ENCODE results near the gene TRAPPC11.
"Not testable (repeated sequence)": the region's sequence is repeated elsewhere in the genome, so short reads cannot be mapped to it uniquely, and the experiment has no call there.

The TRAPPC11 gene

GRCh38 chr4:183721207-183722081 is 62.4 kb downstream of the TRAPPC11 start:
- DNase-seq (ENCODE audit: low read depth, low spot score), result no peak

GRCh38 chr4:183722731-183723560 is 63.9 kb downstream of the TRAPPC11 start:
- no peak for DNase-seq (ENCODE audit: low read depth, low spot score)

- DNase-seq (ENCODE audit: low read depth, low spot score), result no peak
Measured at GRCh38 chr4:183723561-183724228, 64.6 kb downstream of the TRAPPC11 start.

- DNase-seq (ENCODE audit: low read depth, low spot score), result not testable (repeated sequence)
Measured at GRCh38 chr4:183725585-183725984, 66.5 kb downstream of the TRAPPC11 start.

- DNase-seq (ENCODE audit: low read depth, low spot score), result no peak
Measured at GRCh38 chr4:183727482-183727881, 68.4 kb downstream of the TRAPPC11 start.

GRCh38 chr4:183728223-183729068 is 69.4 kb downstream of the TRAPPC11 start:
- DNase-seq (ENCODE audit: low read depth, low spot score), result no peak

- no peak for DNase-seq (ENCODE audit: low read depth, low spot score)
Measured at GRCh38 chr4:183729069-183729406, 69.9 kb downstream of the TRAPPC11 start.

GRCh38 chr4:183729430-183730328 is 70.6 kb downstream of the TRAPPC11 start:
- no peak for DNase-seq (ENCODE audit: low read depth, low spot score)

- DNase-seq (ENCODE audit: low read depth, low spot score), result no peak
Measured at GRCh38 chr4:183732296-183732695, 73.2 kb downstream of the TRAPPC11 start.

GRCh38 chr4:183733181-183733580 is 74.1 kb downstream of the TRAPPC11 start:
- no peak for DNase-seq (ENCODE audit: low read depth, low spot score)

GRCh38 chr4:183738081-183738673 is 79.1 kb downstream of the TRAPPC11 start:
- no peak for DNase-seq (ENCODE audit: low read depth, low spot score)

- no peak for DNase-seq (ENCODE audit: low read depth, low spot score)
Measured at GRCh38 chr4:183738961-183739360, 79.9 kb downstream of the TRAPPC11 start.

- DNase-seq (ENCODE audit: low read depth, low spot score), result no peak
Measured at GRCh38 chr4:183746305-183747229, 87.5 kb downstream of the TRAPPC11 start.

- DNase-seq (ENCODE audit: low read depth, low spot score), result no peak
Measured at GRCh38 chr4:183747380-183747779, 88.3 kb downstream of the TRAPPC11 start.

GRCh38 chr4:183747931-183748670 is 89.0 kb downstream of the TRAPPC11 start:
- no peak for DNase-seq (ENCODE audit: low read depth, low spot score)

- no peak for DNase-seq (ENCODE audit: low read depth, low spot score)
Measured at GRCh38 chr4:183751106-183751505, 92.0 kb downstream of the TRAPPC11 start.

GRCh38 chr4:183755596-183755995 is 96.5 kb downstream of the TRAPPC11 start:
- no peak for DNase-seq (ENCODE audit: low read depth, low spot score)

- no peak for DNase-seq (ENCODE audit: low read depth, low spot score)
Measured at GRCh38 chr4:183757060-183757459, 98.0 kb downstream of the TRAPPC11 start.
